Mesendoderm (in vitro differentiated cells): ENCODE measurements around the gene IMP4.

Source experiments
- DNase-seq: peaks from one replicate; pipeline ENCODE4 v3.0.0; 2013
- H2AK5ac ChIP-seq: 2 replicates; pipeline ENCODE4 v1.6.1; 2013; ENCODE audit warnings: low read length, inconsistent platforms
- H2BK120ac ChIP-seq: 2 replicates; pipeline ENCODE4 v1.6.1; 2013; ENCODE audit warnings: low read depth, mild to moderate bottlenecking, low read length, moderate library complexity, mixed read lengths
- H2BK15ac ChIP-seq: replicated peaks from 2 replicates; pipeline ENCODE4 v1.6.1; 2013; ENCODE audit warnings: low read depth, mild to moderate bottlenecking, moderate library complexity
- H2BK5ac ChIP-seq: 2 replicates; pipeline ENCODE4 v1.6.1; 2013; ENCODE audit warnings: low read length, inconsistent platforms
- H3K18ac ChIP-seq: 2 replicates; pipeline ENCODE4 v1.6.1; 2013; ENCODE audit warnings: mild to moderate bottlenecking, low read length, mixed read lengths
- H3K23ac ChIP-seq: one replicate; pipeline ENCODE4 v1.6.1; 2013; ENCODE audit warnings: low read length
- H3K27ac ChIP-seq: 2 replicates; pipeline ENCODE4 v1.5.1; 2013; ENCODE audit warnings: low read depth, mild to moderate bottlenecking, inconsistent platforms, low read length, moderate library complexity
- H3K27me3 ChIP-seq: 2 replicates; pipeline ENCODE4 v1.6.1; 2013; ENCODE audit warnings: low read length, control low read depth, mild to moderate bottlenecking, inconsistent platforms; ENCODE audit not compliant: insufficient read depth, poor library complexity
- H3K36me3 ChIP-seq: 2 replicates; pipeline ENCODE4 v1.6.1; 2013; ENCODE audit warnings: low read length, inconsistent platforms; ENCODE audit not compliant: control insufficient read depth, insufficient read depth
- H3K4ac ChIP-seq: one replicate; pipeline ENCODE4 v1.6.1; 2013; ENCODE audit warnings: low read depth, mild to moderate bottlenecking, low read length, moderate library complexity
- H3K4me1 ChIP-seq: 2 replicates; pipeline ENCODE4 v1.6.1; 2013; ENCODE audit warnings: low read depth, low read length, inconsistent platforms; ENCODE audit not compliant: control insufficient read depth
- H3K4me2 ChIP-seq: 2 replicates; pipeline ENCODE4 v1.6.1; 2013; ENCODE audit warnings: low read length
- H3K4me3 ChIP-seq: 2 replicates; pipeline ENCODE4 v1.5.1; 2013; ENCODE audit warnings: mild to moderate bottlenecking, low read length
- H3K56ac ChIP-seq: one replicate; pipeline ENCODE4 v1.6.1; 2013; ENCODE audit warnings: low read length
- H3K79me1 ChIP-seq: 2 replicates; pipeline ENCODE4 v1.6.1; 2013; ENCODE audit warnings: low read length, inconsistent platforms
- H3K79me2 ChIP-seq: 2 replicates; pipeline ENCODE4 v1.6.1; 2013; ENCODE audit warnings: mild to moderate bottlenecking, low read length; ENCODE audit not compliant: control insufficient read depth, insufficient read depth
- H3K9ac ChIP-seq: 2 replicates; pipeline ENCODE4 v1.6.1; 2013; ENCODE audit warnings: low read length, inconsistent platforms
- H4K5ac ChIP-seq: one replicate; pipeline ENCODE4 v1.6.1; 2013; ENCODE audit warnings: low read length
- H4K8ac ChIP-seq: one replicate; pipeline ENCODE4 v1.6.1; 2013; ENCODE audit warnings: low read depth, mild to moderate bottlenecking, control low read depth, low read length, moderate library complexity
- WGBS: extraction: QIAGEN DNeasy Blood & Tissue Kit; methylation state at CpG from one replicate; pipeline ENCODE4 v1.1.7; 2013; ENCODE audit warnings: low lambda C conversion rate, missing lambda C conversion rate; ENCODE audit not compliant: insufficient coverage; ENCODE audit errors: extremely low coverage; 5-methylcytosine and 5-hydroxymethylcytosine counted together

IMP4 gene

DNA sequence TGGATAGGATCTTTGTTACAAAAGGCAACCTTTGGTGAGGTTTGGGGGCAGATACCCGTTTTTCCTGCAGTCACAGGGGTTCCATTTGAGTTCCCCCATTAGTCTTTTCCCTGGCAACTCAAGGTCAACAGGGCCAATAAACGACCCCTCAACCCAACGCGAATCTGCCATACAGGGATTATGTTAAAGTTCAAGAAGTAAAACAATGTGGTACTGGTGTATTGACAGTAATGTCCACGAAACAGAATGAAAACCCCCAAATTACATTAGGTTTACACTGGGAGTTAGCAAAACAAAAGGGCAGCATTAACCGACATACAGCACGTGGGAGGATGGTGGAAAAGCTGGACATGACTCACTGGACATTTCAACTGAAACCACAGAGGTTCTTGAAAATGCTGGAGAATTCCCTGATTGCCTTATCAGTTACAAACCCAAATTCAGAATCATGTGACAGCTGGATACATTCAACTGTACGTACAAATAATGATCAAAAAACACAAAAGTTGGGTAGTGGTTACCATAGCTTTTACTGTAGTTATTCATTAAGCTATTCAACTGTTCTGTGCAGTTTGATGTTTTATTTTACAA, 4.9 kb upstream of the IMP4 start:
- peak overlapping the region; percentile 25 for H3K9ac ChIP-seq
- H3K36me3 ChIP-seq: peaks cover 2% of the 10 kb centered on the region
- no peak overlapping the region for H4K5ac ChIP-seq
- no peak overlapping the region for H2BK5ac ChIP-seq
- H3K4me3 ChIP-seq: no peak overlapping the region
- H3K4ac ChIP-seq: no peak overlapping the region
- peaks cover 2% of the 10 kb centered on the region for H3K79me2 ChIP-seq
- no peak overlapping the region for H2BK15ac ChIP-seq
- no peak overlapping the region for H3K27ac ChIP-seq
- H3K4me2 ChIP-seq: peak overlapping the region; percentile 20
- no peaks in the 10 kb centered on the region for H3K4me1 ChIP-seq
- peaks cover 3% of the 10 kb centered on the region for H3K79me1 ChIP-seq
- no peak overlapping the region for H3K18ac ChIP-seq
- H2BK120ac ChIP-seq: no peak overlapping the region
- no CpG with 5 or more reads among the region's 8 CpGs for WGBS
- peak overlapping the region; percentile 35 for H3K56ac ChIP-seq
- no peak overlapping the region for H4K8ac ChIP-seq
- no peak overlapping the region for H2AK5ac ChIP-seq
- H3K23ac ChIP-seq: no peak overlapping the region
- no peak for DNase-seq
- H3K27me3 ChIP-seq: no peaks in the 10 kb centered on the region

DNA sequence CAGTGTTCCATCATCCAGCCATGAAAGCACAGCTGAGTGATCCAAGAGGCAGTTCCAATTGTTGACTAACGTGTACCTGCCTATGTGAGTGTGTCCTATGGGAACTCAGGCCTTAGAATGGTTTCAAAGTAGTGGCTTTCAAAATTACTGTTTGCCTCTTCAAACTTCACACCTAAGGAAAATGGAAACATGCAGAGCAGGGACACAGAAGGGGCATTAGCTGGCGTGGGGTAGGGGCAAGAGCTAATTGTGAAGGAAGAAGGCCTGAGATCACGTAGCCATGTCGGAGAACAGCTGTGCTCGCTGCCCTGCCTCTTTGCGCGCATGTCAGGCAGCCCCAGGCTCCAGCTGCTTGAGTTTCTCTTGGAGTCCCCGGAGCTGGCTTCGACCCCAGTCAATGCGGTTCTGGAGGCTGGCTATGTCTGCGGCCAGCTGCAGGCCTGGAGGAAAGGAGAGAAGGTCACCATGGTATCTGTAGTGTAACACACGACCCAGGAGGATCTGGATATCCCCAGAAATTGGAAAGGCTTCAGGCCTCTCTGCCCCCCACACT, 3.8 kb upstream of the IMP4 start:
- Histone ChIP-seq H3K4me3 (no peak overlapping the region), H3K4me1 (no peaks in the 10 kb centered on the region), H2BK15ac (no peak overlapping the region), H3K56ac (no peak overlapping the region), H2BK5ac (no peak overlapping the region), H3K79me1 (peaks cover 6% of the 10 kb centered on the region), H3K79me2 (peaks cover 9% of the 10 kb centered on the region), H3K27ac (no peak overlapping the region), H3K36me3 (peaks cover 2% of the 10 kb centered on the region), H4K5ac (no peak overlapping the region), H3K18ac (no peak overlapping the region), H3K4ac (no peak overlapping the region), H3K4me2 (no peak overlapping the region), H3K27me3 (no peaks in the 10 kb centered on the region), H3K9ac (no peak overlapping the region), H3K23ac (no peak overlapping the region), H2BK120ac (no peak overlapping the region), H4K8ac (no peak overlapping the region), H2AK5ac (no peak overlapping the region)
- no peak for DNase-seq
- no CpG with 5 or more reads among the region's 12 CpGs for WGBS

DNA sequence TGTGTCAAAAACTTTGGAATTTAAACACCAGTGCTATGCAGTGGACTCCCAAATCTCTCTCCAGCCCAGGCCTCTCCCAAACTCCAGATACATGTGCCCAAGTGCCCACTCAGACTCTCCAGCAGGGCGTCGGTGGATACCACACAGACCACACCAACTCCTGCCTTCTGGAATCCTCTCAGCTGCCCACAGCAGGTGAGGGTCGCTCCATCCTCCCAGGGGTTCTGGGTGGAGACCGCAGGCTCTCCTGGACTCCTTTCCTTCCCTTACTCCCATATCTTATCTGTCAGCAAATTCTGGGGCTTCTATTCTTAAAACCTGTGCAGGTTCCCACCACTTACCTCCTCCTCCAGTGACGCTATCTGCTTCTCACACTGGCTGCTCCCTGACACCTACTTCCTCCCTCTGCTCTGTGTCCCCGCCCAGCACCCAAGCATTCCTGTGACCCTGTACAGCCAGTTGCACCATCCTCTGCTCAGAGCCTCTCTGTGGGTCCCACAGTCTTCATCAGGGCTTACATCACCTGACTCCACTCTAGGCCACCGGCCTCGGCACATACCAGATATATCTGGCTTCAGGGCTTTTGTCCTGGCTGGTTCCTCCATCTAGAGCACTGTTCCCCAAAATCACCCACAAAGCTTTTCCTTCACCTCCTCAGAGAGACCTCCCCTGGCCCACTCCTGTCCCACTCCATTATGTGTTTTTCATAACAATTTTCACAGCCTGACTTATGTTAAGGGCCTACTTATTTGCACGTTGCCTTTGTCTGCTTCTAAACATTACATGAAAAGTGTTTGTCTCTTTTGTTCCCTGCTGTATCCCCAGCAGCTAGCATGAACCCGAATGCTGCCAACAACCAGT, 2.6 kb upstream of the IMP4 start:
- no peak overlapping the region for H2BK120ac ChIP-seq
- no CpG with 5 or more reads among the region's 10 CpGs for WGBS
- H3K56ac ChIP-seq: no peak overlapping the region
- H3K36me3 ChIP-seq: peaks cover 2% of the 10 kb centered on the region
- H3K4me2 ChIP-seq: no peak overlapping the region
- no peak overlapping the region for H3K27ac ChIP-seq
- no peak overlapping the region for H3K23ac ChIP-seq
- H3K4me3 ChIP-seq: no peak overlapping the region
- no peak overlapping the region for H3K9ac ChIP-seq
- DNase-seq: no peak
- H3K4me1 ChIP-seq: no peaks in the 10 kb centered on the region
- no peak overlapping the region for H3K18ac ChIP-seq
- no peaks in the 10 kb centered on the region for H3K27me3 ChIP-seq
- no peak overlapping the region for H2BK5ac ChIP-seq
- peaks cover 13% of the 10 kb centered on the region for H3K79me2 ChIP-seq
- no peak overlapping the region for H4K8ac ChIP-seq
- H2BK15ac ChIP-seq: no peak overlapping the region
- no peak overlapping the region for H4K5ac ChIP-seq
- H3K79me1 ChIP-seq: peaks cover 10% of the 10 kb centered on the region
- H2AK5ac ChIP-seq: no peak overlapping the region
- H3K4ac ChIP-seq: no peak overlapping the region

DNA sequence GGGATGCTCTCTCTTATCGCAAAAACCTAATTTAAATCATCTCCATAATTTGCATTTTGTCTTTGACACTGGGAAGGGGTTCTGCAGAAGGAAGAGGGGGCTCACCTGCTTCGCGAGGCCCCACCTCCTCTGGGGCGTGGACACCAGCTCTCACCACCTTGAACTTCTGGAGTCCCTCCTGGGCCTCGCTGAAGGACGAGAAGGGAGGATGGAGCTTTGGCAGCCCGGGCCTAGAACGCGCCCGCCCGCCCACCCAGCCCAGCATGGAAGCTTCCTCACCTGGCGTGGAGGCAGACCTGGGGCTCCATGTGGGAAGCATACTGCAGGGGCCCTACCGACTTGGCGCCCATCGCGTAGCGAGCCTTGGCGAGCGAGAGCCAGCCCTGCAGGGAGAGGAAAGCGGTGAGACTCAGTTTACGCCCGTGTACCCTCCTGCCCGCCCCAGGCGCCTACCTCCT, 1.1 kb upstream of the IMP4 start:
- Histone ChIP-seq H2AK5ac (no peak overlapping the region), H3K27ac (no peak overlapping the region), H3K56ac (peak overlapping the region; percentile 81), H3K79me2 (peaks cover 13% of the 10 kb centered on the region), H3K4me2 (peak overlapping the region; percentile 10), H3K9ac (peak overlapping the region; percentile 66), H3K4ac (no peak overlapping the region), H3K4me1 (no peaks in the 10 kb centered on the region), H2BK15ac (no peak overlapping the region), H3K23ac (no peak overlapping the region), H3K27me3 (no peaks in the 10 kb centered on the region), H3K18ac (no peak overlapping the region), H3K4me3 (peak overlapping the region; percentile 40), H3K36me3 (peaks cover 7% of the 10 kb centered on the region), H4K5ac (no peak overlapping the region), H2BK5ac (no peak overlapping the region), H4K8ac (no peak overlapping the region), H3K79me1 (peaks cover 10% of the 10 kb centered on the region), H2BK120ac (no peak overlapping the region)
- peak; percentile 42 for DNase-seq
- no CpG with 5 or more reads among the region's 24 CpGs for WGBS

- Histone ChIP-seq H3K23ac (no peak overlapping the region), H3K36me3 (peaks cover 8% of the 10 kb centered on the region), H2BK120ac (no peak overlapping the region), H3K9ac (peak overlapping the region; percentile 66), H2AK5ac (no peak overlapping the region), H3K4me1 (no peaks in the 10 kb centered on the region), H3K18ac (peak overlapping the region; percentile 33), H3K4ac (no peak overlapping the region), H3K4me3 (peak overlapping the region; percentile 50), H4K8ac (no peak overlapping the region), H2BK15ac (no peak overlapping the region), H3K4me2 (peak overlapping the region; percentile 50), H3K79me2 (peaks cover 13% of the 10 kb centered on the region), H3K27me3 (no peaks in the 10 kb centered on the region), H3K27ac (peak overlapping the region; percentile 34), H4K5ac (no peak overlapping the region), H2BK5ac (no peak overlapping the region), H3K79me1 (peaks cover 10% of the 10 kb centered on the region), H3K56ac (peak overlapping the region; percentile 81)
- peak; percentile 99 for DNase-seq
- no CpG with 5 or more reads among the region's 24 CpGs for WGBS
These were observed 621 bp upstream of the IMP4 start for GRCh38 chr2:130342020-130342532.
